Mesenchymal stem cell (in vitro differentiated cells and primary cell): ENCODE results near the gene RAB40C.
A peak's percentile ranks its signal among the peaks of the same experiment; 100 is the strongest.

ENCODE experiments used
- DNase-seq: peaks from one replicate; pipeline ENCODE4 v3.0.0-alpha.2; 2013
- H2AFZ ChIP-seq: one replicate; pipeline ENCODE4 v1.6.1; 2013; ENCODE audit warnings: low read depth, mild to moderate bottlenecking, control low read depth, inconsistent platforms, low read length, moderate library complexity
- H2AK5ac ChIP-seq: 2 replicates; pipeline ENCODE4 v1.6.1; 2013; ENCODE audit warnings: low read length, moderate library complexity, mild to moderate bottlenecking, inconsistent platforms; ENCODE audit not compliant: severe bottlenecking
- H2BK120ac ChIP-seq: one replicate; pipeline ENCODE4 v1.6.1; 2013; ENCODE audit warnings: low read depth, mild to moderate bottlenecking, inconsistent platforms, low read length, moderate library complexity
- H2BK12ac ChIP-seq, 2 experiments: one replicate each; pipeline ENCODE4 v1.6.1; 2013; ENCODE audit warnings: inconsistent platforms in 2 of 2, low read length in 2 of 2, mild to moderate bottlenecking in 2 of 2, moderate library complexity in 2 of 2, control low read depth in 1 of 2
- H2BK15ac ChIP-seq: one replicate; pipeline ENCODE4 v1.6.1; 2013; ENCODE audit warnings: mild to moderate bottlenecking, low read depth, inconsistent platforms; ENCODE audit not compliant: poor library complexity, severe bottlenecking
- H2BK5ac ChIP-seq: 2 replicates; pipeline ENCODE4 v1.6.1; 2013; ENCODE audit warnings: low read depth, mild to moderate bottlenecking, low read length, control low read depth, inconsistent platforms; ENCODE audit not compliant: poor library complexity, severe bottlenecking
- H3K14ac ChIP-seq, 2 experiments: one replicate each; pipeline ENCODE4 v1.6.1; 2013; ENCODE audit warnings: inconsistent platforms in 2 of 2, low read length in 2 of 2, control low read depth in 1 of 2, mild to moderate bottlenecking in 1 of 2, moderate library complexity in 1 of 2
- H3K18ac ChIP-seq, 2 experiments: one replicate each; pipeline ENCODE4 v1.6.1; 2013; ENCODE audit warnings: inconsistent platforms in 2 of 2, low read length in 2 of 2, control low read depth in 1 of 2, low read depth in 1 of 2, mild to moderate bottlenecking in 1 of 2
- H3K23ac ChIP-seq, 2 experiments: one replicate each; pipeline ENCODE4 v1.6.1; 2013; ENCODE audit warnings: inconsistent platforms in 2 of 2, low read length in 2 of 2, mild to moderate bottlenecking in 2 of 2, moderate library complexity in 2 of 2, control low read depth in 1 of 2
- H3K27ac ChIP-seq: 2 replicates; pipeline ENCODE4 v1.5.1; 2013; ENCODE audit warnings: mild to moderate bottlenecking, moderate library complexity, low read length, control low read depth, inconsistent platforms; ENCODE audit not compliant: poor library complexity, severe bottlenecking
- H3K27me3 ChIP-seq, 2 experiments: 2 replicates each; pipeline versions ENCODE4 v1.6.1 to v1.7.0; 2013; ENCODE audit warnings: low read length in 2 of 2, mild to moderate bottlenecking in 2 of 2, moderate library complexity in 2 of 2, control low read depth in 1 of 2, inconsistent platforms in 1 of 2; ENCODE audit not compliant: control insufficient read depth in 1 of 2, insufficient read depth in 1 of 2
- H3K36me3 ChIP-seq, 2 experiments: 2 replicates each; pipeline versions ENCODE4 v1.6.1 to v1.7.0; 2013; ENCODE audit warnings: low read length in 2 of 2, control low read depth in 1 of 2, inconsistent platforms in 1 of 2, low read depth in 1 of 2, mild to moderate bottlenecking in 1 of 2; ENCODE audit not compliant: insufficient read depth in 2 of 2, control insufficient read depth in 1 of 2
- H3K4ac ChIP-seq, 2 experiments: one replicate each; pipeline ENCODE4 v1.6.1; 2013; ENCODE audit warnings: inconsistent platforms in 2 of 2, low read length in 2 of 2, mild to moderate bottlenecking in 2 of 2, moderate library complexity in 2 of 2, control low read depth in 1 of 2, low read depth in 1 of 2
- H3K4me1 ChIP-seq: 2 replicates; pipeline ENCODE4 v1.6.1; 2013; ENCODE audit warnings: low read depth, low read length, control low read depth; ENCODE audit not compliant: control insufficient read depth, insufficient read depth
- H3K4me2 ChIP-seq: 2 replicates; pipeline ENCODE4 v1.6.1; 2013; ENCODE audit warnings: low read length, mild to moderate bottlenecking, inconsistent platforms; ENCODE audit not compliant: poor library complexity, severe bottlenecking
- H3K4me3 ChIP-seq, 2 experiments: 2 replicates each; pipeline versions ENCODE4 v1.5.1 to v1.7.0; 2013; ENCODE audit warnings: low read length in 2 of 2, mild to moderate bottlenecking in 2 of 2, control low read depth in 1 of 2, low read depth in 1 of 2; ENCODE audit not compliant: insufficient read depth in 1 of 2
- H3K79me1 ChIP-seq: replicated peaks from 2 replicates; pipeline ENCODE4 v1.6.1; 2013; ENCODE audit warnings: mild to moderate bottlenecking, control low read depth, low read length, inconsistent platforms; ENCODE audit not compliant: poor library complexity, severe bottlenecking
- H3K9ac ChIP-seq: 2 replicates; pipeline ENCODE4 v1.7.0; 2013; ENCODE audit warnings: mild to moderate bottlenecking, low read length, moderate library complexity
- H3K9me3 ChIP-seq: 2 replicates; pipeline ENCODE4 v1.7.0; 2013; ENCODE audit warnings: mild to moderate bottlenecking, low read length; ENCODE audit not compliant: control insufficient read depth
- H4K8ac ChIP-seq: one replicate; pipeline ENCODE4 v1.6.1; 2013; ENCODE audit warnings: inconsistent platforms, mild to moderate bottlenecking, low read length, moderate library complexity
- H4K91ac ChIP-seq: one replicate; pipeline ENCODE4 v1.6.1; 2013; ENCODE audit warnings: mild to moderate bottlenecking, low read length, inconsistent platforms
- WGBS: methylation state at CpG from one replicate; pipeline ENCODE4 v1.1.7; 2013; ENCODE audit warnings: mixed read lengths; 5-methylcytosine and 5-hydroxymethylcytosine counted together

Gene RAB40C

DNA sequence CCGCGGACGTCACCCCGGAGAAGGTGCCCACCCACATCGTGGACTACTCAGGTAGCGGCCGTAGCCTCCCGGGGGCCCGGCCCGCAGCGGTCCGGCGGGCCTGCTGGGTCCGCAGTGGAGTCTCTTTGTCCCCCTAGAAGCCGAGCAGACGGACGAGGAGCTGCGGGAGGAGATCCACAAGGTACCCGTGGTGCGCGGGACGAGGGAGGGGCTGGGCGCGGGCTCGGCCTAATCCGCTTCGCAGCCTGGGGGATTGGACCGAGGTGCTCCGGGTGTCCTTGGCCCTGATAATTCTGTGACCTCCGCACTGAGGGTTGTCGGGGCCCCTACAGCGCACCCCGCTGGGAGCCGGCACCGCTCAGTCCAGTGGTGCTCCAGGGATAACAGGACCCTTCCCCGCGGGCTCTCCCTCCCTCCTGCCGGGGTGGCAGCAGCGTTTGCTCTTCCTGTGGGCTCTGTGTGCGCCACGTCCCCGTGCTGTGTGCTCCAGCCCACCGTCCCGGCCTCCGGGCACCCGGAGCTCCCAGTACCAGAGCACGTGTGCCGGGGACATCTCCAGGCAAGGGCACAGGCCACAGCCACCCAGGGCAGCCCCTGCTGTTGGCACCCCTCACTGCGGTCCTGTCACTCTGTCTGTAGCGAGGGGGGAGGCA, 78.8 kb downstream of the RAB40C start:
- Histone ChIP-seq H2BK12ac (peak overlapping the region in 1 of 2 experiments; percentile 31), H4K8ac (peak overlapping the region; percentile 27), H3K14ac (peak overlapping the region; percentile 78 to 89), H3K79me1 (peaks cover 23% of the 10 kb centered on the region), H3K27ac (no peak overlapping the region), H3K9ac (peak overlapping the region; percentile 91), H2BK120ac (peak overlapping the region; percentile 62), H3K18ac (peak overlapping the region; percentile 84 to 94), H3K27me3 (no peaks in the 10 kb centered on the region), H3K36me3 (peaks cover 43 to 59% of the 10 kb centered on the region in 2 experiments), H2BK15ac (peak overlapping the region; percentile 54), H3K23ac (peak overlapping the region in 1 of 2 experiments; percentile 89), H3K4me1 (peaks cover 22% of the 10 kb centered on the region), H2AFZ (peak overlapping the region; percentile 18), H3K4me2 (peak overlapping the region; percentile 84), H3K4me3 (peak overlapping the region; percentile 86 to 98), H3K9me3 (no peaks in the 10 kb centered on the region), H3K4ac (peak overlapping the region; percentile 80 to 97), H2BK5ac (no peak overlapping the region), H4K91ac (peak overlapping the region; percentile 88), H2AK5ac (no peak overlapping the region)
- 13% methylated on average over 50 of the region's 50 CpGs for WGBS
- no peak for DNase-seq

DNA sequence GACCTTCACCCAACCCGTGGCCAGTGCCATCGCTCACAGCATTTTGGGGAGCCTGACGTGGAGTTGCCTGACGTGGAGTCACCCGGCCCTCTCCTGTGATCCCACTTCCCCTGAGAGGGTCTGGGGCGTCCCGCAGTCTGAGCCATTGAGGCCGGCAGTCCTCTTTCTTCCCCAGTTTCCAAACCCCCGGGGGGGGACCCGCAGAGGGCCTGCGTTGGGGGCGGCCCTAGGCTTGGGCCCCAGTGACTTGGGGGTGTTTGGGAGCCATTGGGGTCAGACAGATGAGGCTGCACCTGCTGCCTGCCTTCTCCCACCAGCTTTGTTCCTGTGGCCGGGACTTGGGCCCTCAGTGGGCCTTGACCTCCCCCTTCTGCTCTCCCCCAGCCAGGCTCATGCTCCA, 79.8 kb downstream of the RAB40C start:
- Histone ChIP-seq H3K36me3 (peaks cover 43 to 68% of the 10 kb centered on the region in 2 experiments), H3K27me3 (no peaks in the 10 kb centered on the region), H3K18ac (no peak overlapping the region), H3K79me1 (peaks cover 23% of the 10 kb centered on the region), H4K8ac (no peak overlapping the region), H3K4me3 (peak overlapping the region in 1 of 2 experiments; percentile 12), H3K27ac (no peak overlapping the region), H2AFZ (no peak overlapping the region), H2AK5ac (no peak overlapping the region), H2BK12ac (no peak overlapping the region), H3K23ac (peak overlapping the region in 1 of 2 experiments; percentile 38), H3K9ac (no peak overlapping the region), H3K4me1 (peaks cover 22% of the 10 kb centered on the region), H2BK5ac (no peak overlapping the region), H3K4ac (no peak overlapping the region), H3K14ac (no peak overlapping the region), H2BK120ac (no peak overlapping the region), H3K4me2 (no peak overlapping the region), H4K91ac (no peak overlapping the region), H3K9me3 (no peaks in the 10 kb centered on the region), H2BK15ac (no peak overlapping the region)
- no peak for DNase-seq
- 98% methylated on average over 13 of the region's 13 CpGs for WGBS

DNA sequence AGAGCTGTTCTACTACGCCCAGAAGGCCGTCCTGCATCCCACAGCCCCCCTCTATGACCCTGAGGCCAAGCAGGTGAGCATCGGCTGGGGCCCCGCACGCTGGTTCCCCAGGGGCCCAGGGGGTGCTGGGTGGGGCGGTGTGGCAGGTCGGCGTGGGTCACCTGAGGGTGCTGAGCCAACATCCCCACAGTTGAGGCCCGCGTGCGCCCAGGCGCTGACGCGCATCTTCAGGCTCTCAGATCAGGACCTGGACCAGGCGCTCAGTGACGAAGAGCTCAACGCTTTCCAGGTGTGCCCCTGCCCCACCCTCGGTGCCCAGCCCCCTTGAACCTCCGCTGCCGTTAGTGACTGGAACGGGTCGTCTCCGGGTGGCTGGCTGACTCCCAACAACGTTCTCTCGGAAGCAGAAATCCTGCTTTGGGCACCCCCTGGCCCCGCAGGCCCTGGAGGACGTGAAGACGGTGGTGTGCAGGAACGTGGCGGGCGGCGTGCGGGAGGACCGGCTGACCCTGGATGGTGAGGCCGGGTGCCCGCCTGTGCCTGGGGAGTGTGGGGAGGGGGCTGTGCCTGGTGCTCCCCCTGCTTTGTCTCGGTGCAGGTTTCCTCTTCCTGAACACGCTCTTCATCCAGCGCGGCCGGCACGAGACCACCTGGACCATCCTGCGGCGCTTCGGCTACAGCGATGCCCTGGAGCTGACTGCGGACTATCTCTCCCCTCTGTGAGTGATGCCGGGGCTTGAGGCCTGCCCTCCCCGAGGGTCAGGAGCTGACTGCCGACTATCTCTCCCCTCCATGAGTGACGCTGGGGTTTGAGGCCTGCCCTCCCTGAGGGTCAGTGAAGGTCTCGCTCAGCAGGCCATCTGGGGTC, 80.9 kb downstream of the RAB40C start:
- Histone ChIP-seq H3K18ac (no peak overlapping the region), H3K4ac (no peak overlapping the region), H3K4me3 (no peak overlapping the region), H3K27ac (no peak overlapping the region), H2BK12ac (no peak overlapping the region), H3K4me2 (no peak overlapping the region), H3K27me3 (no peaks in the 10 kb centered on the region), H4K8ac (no peak overlapping the region), H3K79me1 (peaks cover 23% of the 10 kb centered on the region), H4K91ac (no peak overlapping the region), H2AFZ (no peak overlapping the region), H3K9me3 (no peaks in the 10 kb centered on the region), H2BK120ac (no peak overlapping the region), H2BK5ac (no peak overlapping the region), H3K4me1 (peaks cover 33% of the 10 kb centered on the region), H3K14ac (no peak overlapping the region), H3K23ac (no peak overlapping the region), H3K9ac (no peak overlapping the region), H3K36me3 (peaks cover 43 to 68% of the 10 kb centered on the region in 2 experiments), H2BK15ac (no peak overlapping the region), H2AK5ac (no peak overlapping the region)
- 96% methylated on average over 48 of the region's 52 CpGs for WGBS
- no peak for DNase-seq
